NCI-H2081 treated with DMSO at 0.1 percent for 48 hours (cell line): ENCODE data around the gene THRAP3.

Experiments used
- DNase-seq: peaks from one replicate; lab custom pipeline; 2025; lab: John Stamatoyannopoulos, UW

The THRAP3 gene

DNA sequence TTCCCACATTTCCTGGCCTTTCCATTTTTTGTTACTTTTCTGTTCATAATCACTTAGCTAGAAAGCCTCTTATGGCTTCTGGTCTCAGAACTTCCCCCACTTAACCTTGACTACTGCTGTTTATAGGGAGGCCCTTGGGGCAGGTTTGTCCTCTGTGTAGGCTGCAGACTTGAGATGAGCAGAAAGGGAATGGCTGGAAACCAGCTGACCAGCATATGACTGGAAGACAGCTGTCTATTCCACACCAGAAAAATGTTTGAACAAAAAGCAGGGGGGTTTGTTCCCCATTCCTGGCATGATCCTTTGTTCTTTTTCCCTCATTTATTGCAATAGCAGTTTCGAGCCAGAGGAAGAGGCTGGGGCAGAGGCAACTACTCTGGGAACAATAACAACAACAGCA is 77.0 kb downstream of the THRAP3 start:
- no peak for DNase-seq

DNA sequence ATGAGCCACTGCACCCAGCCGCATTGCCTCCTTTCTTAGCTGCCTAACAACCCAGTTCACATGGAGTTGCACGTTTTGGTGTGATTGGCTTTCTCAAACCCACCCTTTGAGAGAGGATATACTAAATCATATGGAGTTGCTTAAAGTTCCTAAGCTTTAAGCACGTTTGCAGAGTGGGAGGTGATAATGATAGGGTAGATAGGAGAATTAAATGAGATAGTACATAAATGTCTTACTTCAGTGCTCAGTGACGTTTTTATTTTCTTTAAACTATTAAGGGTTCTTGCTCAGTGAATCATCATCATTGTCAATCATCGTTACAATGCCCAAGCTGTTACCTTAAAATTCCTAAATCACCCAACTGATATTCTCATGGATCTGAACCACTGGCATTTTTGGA is 79.0 kb downstream of the THRAP3 start:
- DNase-seq = no peak

DNA sequence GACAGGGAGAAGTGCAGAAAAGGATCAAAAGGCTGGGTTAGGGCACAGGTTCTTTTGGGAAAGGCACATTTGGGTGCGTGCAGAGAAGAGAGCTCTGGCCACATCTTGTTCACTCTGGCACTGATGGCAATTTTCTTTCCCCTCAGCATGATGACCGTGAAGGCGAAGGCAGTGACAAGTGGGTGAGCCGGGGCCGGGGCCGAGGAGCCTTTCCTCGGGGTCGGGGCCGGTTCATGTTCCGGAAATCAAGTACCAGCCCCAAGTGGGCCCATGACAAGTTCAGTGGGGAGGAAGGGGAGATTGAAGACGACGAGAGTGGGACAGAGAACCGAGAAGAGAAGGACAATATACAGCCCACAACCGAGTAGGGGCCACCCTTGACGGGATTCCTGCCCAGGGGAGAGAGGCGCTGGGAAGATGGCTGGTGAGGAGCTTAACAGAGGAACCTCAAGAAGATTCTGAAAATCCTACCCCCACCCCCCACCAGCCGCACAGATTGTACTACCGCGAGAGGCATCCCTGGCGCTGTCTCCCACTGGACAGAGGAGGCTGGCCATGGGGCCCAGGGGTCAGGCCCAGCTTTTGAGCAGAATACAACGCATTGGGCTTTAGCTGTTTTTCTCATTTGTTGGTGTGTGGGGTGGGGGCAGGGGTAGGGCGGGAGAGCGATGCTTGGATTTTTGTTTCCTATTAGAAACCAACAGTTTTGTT is 79.6 kb downstream of the THRAP3 start:
- no peak for DNase-seq

DNA sequence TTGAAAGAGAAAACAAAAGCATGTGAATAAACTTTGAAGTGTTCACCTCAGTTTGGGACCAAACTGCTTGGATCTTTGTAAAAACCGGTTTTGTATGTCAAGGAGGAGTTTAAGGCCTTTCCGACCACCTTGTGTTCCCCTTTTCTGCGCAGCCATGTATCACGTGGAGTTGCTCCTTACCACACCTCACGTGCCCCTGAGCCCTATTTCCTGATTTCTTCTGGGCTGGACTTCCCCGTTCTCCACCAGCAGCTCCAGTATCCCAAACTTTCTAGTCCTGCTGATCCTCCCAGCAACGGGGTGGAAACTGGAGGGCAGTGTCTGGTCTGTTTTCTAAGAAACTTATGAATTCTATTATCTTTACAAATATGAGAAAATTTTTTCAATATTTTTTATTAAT is 80.3 kb downstream of the THRAP3 start:
- no peak for DNase-seq

DNA sequence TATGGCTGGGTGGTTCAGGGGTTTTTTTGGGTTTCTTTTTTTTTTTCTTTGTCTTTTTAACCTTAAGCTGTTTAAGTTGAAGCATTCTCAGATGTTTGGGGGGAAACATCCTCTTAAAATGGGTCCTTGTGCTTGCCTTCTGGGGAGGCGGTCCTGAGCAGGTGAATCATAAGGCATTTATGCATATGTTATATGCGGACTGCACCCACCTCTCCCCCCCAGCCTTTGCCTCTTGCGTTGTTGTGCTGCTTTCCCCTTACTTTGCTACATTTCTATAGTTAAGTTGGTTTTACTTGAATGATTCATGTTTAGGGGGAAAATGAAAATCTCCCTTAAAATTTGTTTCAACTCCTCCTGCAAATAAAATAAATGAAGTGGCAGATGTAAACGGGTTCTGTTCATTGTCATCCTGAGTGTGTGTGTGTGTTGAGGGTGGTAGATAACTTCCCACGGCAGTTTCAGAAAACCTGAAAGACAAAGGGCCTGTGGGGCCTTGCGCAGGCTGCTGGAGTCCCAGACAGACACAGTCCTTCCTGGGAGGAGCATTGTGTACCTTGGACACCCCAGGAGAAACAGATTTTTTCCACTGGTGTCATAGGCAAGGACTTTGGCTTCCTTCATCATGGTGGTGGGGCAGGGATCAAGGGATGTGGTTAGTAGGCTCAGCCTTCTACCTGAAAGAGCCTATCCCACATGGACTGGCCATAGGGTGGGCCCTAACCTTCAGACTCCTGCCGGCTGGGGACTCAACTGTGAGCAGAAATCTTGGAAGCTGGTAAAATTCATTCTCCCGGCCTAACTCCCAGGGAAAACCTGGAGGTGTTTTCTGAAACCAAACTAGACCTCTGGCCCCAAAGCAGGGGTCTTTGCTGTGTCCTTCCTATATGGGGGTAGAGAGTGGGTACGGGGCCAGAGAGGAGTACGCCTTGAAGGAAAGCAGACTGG is 81.0 kb downstream of the THRAP3 start:
- no peak for DNase-seq

DNA sequence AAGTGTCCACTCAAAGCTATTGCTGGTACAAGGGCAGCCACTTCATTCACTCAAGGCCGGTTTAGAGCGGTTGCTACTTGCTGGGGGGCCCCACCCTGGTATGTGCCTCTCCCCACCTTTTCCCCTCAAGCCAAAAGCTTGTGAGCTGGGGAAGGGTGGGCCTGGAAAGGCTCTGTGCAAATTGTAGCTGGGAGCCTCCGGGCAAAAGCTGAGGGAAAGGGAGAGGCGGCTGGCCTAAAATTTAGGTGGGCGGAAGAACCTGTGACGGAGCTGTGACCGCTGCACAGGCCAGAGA is 81.6 kb downstream of the THRAP3 start:
- no peak for DNase-seq

DNA sequence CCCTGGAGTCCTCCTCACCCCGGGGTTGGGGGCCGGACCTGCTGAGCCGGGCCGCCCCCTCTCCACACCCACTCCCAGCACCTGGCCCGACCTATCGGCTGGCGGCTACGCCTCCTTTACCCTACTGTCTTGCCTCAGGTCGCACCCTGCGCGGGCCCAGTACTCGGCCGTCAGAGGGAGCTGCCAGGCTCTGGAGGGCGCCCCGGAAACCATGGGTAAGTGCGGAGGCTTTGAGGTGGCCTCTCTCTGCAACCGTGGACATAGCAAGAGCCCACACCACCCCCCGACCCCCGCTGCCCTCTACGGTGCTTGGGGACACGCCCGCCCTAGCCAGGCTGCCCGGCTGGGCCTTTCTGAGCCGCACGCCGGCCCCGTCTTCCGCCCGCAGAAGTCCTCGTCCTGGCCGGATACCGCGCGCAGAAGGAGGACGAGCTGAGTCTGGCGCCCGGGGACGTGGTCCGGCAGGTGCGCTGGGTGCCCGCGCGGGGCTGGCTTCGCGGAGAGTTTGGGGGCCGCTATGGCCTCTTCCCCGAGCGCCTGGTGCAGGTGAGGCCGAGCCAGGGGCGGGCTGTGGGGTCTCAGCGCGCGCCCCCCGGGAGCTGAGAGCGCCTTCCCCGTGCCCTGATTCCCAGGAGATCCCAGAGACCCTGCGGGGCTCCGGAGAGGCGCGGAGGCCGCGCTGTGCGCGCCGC is 82.1 kb downstream of the THRAP3 start, which contains the start of gene SH3D21:
SH3D21 (plus strand) TSS at position 159 of the 692 bp plus-strand sequence; CDS start at position 212, 53 bp downstream.
- DNase-seq = no peak

DNA sequence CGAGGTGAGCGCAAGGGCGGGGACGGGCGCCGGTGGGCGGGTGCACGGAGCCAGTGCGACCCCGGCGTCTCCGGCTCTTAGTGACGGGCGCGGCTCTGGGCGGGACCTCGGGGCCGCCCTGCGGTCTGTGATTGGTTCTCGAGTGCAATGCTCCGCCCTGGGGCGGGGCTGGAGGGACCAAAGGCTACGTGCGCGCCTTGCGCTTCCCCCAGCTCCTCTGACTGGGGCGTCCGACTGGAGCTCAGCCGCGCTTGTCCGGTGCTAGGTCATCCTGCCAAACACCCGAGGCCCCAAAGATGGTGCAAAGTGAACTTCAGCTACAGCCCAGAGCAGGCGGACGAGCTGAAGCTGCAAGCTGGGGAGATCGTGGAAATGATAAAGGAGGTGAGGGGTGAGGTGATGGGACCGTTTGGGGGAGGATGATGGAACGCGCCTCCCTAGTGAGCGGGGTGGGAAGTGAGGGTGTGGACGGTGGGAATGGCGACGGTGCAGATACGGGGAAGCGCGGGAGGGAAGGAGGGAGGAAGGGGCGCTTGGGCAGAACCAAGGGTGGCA is 82.7 kb downstream of the THRAP3 start:
- DNase-seq = peak; percentile 89

DNA sequence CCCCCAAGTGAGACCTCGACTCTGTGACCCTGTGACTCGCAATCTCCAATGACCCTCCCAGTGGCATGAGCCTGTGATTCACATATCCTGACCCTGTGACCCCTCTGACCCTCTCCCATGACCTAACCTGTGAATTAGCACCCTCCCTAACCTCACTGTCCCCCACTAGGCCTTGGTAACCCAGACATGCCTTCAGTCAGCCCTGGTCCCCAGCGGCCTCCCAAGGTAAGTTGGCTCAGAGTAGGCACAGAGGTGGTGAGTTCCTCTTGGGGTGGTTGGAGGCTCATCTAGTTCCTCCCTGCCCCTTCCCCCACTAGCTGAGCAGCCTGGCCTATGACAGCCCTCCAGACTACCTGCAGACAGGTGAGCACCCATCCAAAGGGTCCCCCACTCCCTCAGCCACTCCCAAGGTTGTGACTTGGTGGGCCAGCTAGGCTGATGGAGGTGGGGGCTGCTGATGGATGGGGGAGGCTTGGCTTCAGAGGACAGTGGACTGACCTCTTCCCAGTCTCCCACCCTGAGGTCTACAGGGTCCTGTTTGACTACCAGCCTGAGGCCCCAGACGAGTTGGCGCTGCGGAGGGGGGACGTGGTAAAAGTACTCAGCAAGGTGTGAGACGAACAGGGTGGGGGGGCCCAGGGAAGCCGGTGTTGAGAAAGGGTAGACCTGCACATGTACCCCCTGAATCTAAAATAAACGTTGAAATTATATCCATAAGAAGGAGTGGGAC is 83.5 kb downstream of the THRAP3 start:
- DNase-seq = no peak

DNA sequence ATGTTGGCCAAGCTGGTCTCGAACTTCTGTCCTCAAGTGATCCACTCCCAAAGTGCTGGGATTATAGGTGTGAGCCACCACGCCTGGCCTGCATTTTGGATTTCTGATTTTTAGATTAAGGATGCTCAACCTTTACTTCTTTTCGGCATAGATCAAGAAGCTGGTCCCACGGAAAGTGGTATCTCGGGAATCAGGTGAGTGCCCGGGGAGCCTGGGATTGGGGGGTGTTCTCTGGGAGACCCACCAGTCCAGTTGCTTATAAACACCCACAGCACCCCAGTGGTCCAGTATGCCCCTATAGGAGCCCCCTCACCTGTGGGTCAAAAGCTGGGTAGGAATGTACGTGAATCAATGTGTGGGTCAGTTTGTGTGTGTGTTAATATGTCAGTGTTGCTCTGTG is 85.2 kb downstream of the THRAP3 start:
- no peak for DNase-seq

DNA sequence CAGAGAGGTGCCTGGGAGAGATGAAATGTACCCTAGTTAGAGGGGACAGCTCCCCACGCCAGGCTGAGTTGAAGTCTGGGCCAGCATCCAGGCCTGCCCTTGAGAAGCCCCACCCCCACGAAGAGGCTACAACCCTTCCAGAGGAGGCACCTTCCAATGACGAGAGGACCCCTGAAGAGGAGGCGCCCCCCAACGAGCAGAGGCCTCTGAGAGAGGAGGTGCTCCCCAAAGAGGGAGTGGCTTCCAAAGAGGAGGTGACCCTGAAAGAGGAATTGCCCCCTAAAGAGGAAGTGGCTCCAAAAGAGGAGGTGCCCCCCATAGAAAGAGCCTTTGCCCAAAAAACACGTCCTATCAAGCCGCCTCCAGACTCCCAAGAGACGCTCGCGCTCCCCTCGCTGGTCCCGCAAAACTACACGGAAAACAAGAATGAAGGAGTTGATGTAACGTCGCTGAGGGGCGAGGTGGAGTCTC is 96.1 kb downstream of the THRAP3 start:
- DNase-seq = no peak

DNA sequence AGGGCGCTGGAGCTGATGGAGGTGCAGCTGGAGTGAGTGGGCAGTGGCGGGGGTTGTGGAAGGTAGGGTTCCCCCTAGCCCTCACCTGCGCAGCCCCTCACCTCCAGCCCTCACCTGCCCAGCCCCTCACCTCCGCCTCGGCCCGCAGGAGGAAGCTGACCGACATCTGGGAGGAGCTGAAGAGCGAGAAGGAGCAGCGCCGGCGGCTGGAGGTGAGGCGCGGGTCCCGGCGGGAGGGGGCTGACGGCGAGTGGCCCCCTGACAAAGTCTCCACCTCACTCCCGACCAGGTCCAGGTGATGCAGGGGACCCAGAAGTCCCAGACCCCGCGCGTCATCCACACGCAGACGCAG is 96.5 kb downstream of the THRAP3 start:
- no peak for DNase-seq

DNA sequence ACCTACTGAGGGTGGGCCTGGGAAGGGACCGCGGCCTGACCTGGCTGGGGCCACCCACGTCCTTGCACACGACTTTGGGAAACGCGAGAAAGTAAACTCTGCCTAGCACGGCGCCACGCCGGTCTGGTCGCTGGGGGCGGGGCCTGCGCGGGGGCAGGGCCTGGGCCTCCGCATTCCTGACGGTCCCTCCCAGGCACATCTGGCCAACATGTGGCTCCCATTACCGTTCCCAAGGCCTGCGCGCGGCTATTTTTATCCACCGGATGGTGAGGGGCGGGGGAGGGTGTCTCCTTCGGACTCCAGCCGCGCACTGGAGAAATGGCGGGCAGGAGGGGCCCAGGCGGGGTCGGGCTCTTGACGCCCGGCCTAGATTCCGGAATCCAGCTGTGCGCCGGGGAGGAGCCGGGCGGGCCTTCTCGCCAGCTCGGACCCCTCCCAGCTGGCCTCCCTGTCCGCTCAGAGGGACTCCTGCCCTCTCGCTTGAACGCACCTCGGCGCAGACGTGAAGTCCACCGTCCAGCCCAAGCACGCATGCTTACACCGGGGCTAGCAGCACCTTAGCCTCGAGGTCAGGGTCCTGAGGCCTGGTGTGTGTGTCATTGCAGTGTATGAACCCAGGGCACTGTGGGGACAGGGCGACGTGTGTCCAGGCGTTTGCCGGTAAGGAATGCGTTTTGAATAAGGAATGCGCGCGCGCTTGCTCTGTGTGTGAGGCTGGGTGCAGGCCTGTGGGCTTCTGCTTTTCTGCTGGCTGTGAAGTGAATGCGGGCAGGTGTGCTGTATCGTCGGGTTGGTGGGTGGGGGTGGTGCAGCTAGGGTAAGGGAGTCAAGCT is 97.1 kb downstream of the THRAP3 start:
- no peak for DNase-seq

DNA sequence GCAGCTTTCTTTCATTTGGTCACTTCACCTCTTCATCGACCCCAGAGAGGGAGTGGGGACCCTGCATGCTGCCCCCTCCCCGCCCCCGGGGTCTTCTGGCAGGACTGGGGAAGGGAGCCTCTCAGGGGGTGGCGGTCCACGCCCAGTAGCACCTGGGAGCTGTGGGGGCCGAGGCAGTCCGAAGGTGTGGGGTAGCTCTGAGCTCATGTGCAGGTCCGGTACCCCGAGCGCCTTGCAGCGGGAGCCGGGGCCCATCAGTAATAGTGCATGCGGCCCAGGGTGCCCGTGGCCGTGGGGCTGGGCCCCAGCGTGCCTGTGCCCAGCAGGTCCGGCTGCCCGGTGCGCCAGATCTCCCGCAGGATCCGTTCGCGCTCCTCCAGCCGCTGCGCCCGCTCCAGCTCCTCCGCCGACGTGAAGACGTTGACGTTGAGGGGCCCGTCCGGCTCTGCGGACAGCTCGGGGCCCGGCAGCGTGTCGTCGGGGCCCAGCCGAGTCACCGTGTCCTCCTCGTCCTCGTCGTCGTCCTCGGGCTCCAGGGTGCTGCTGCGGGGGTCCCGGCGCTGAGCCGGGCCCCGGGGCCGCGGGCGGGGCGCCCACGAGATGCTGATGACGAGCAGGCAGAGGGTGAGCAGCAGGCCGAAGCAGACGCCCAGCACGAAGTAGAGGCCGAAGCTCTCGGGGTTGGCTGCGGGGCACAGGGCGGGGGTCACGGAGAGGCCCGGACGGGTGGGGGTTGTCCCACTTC is 98.0 kb downstream of the THRAP3 start:
- DNase-seq = no peak

DNA sequence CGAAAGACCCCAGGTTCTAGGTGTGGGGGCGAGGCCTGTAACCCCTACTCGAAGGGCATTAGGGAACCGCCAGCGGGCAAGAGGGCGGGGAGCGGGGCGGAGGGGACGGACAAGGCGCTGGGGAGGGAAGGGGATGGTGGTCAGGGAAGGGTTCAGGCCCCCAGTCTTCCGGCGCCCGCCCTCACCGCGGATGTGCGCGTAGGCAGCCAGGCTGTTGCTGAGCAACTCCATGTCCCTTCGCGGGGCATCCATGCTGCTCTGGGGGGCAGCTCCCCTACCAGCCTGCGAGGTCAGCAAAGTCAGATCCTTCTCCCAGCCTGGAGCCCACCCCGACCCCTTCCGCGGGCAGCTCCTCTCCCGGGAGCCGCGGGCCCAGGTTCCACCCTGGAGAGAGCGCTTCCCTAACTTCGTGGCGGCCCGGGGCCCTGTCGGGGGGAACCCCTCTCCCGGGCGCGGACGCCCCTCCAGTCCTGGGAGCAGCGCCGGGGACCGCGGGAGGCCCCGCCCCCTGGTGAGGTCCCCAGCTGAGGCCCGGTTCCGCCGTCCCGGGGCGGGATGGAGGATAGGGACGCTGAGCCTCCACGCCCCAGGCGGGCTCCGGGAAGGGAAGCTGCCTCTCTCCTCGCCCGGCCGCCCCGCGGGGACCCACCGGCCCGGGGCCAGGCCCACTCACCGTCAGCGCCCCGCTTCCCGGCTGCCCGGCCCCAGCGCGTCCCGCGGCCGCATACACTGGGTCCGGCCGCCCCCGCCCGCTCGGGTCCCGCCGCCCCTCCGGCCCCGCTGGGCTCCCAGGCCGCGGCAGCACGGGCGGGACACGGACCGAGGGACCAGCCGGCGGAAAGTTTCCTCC is 98.8 kb downstream of the THRAP3 start:
- DNase-seq = no peak

DNA sequence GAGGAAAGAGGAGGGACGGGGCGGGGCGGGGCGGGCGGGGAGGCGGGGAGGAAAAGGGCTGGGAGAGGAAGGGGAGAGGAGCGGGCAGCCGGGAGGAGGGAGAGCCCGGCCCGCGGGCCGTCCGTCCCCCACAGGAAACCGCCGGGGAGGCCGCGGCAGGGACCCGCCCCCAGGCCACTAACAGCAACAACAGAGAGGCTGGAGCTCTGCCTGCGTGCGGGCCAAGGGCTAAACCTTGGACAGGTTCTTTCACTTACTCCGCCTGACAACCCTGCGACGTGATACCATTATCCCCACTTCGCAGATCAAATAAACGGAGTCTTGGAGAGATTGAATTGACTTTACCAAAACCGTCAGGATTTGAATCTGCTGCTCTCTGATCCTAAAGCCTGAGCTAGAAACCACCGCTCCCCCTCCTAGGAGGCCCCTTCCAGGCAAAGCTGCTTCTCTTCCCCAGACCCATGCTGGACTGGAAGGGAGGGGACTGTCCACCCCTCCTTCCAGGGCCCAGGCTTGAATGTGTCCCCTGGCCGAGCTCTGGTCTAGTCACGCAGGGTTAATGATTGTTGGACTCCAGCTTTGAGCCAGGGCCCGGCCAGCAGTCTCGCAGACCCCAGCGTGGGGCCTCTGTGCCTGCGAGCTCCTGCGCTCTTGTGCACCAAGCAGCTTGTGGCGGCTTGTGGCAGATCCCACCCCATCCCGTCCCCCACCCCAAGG is 99.6 kb downstream of the THRAP3 start, which contains the start of gene EVA1B:
EVA1B (minus strand) TSS at position 10 of the 717 bp plus-strand sequence. CDS start 608 bp downstream, outside the sequence.
- DNase-seq = no peak

DNA sequence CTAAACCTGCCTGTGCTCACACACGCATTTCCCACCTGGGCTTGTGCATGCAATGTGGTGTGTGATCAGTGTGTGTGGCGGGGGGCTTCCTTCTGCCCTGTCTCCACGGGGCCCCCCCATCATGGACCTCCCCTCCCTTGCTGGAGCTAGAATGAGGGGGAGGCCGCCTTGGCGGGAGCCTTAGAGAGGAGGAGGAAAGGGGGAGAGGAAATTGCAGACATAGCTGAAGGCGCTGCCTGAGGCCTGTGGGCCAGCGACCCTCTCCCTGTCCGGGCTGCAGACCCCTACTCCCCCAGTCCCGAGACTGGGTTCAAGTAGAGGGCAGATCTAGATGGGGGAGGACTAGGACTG is 100.1 kb downstream of the THRAP3 start:
- no peak for DNase-seq

DNA sequence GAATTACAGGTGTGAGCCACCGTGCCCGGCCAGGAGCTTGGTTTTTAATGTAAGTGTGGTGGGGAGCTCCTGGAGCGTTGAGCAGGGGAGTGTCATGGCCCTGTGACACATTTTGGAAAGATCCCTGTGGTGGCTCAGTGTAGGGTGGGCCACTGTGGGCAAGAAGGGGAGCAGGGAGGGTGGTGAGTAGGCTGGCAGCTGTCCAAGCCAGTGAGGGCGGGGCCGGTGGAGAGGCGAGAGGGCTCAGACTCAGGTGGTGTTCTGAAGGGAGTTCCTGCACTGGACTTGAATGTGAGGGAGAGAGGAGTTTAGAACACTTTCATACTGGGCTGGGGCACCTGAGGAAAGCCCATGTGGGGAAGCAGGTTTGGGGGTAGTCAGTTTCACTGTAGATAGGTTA is 102.3 kb downstream of the THRAP3 start:
- DNase-seq = no peak
